Measurements from ENCODE around the gene ACOT8.

- TF ChIP-seq CTCF (IDR thresholded peaks at IDR 0.05 in 4 of 5, conservative IDR thresholded peaks at IDR 0.05 in 1 of 5) (no peak), POLR2A (IDR thresholded peaks at IDR 0.05) (no peak)
These were observed 43.7 kb downstream of the ACOT8 start for GRCh38 chr20:45813489-45813888.
